Prostate gland (tissue), 2 donors: ENCODE data around the gene PPM1F. TPM values are rescaled to one million over a fixed set of nuclear protein-coding genes. Genes with fewer than 3 reads are reported as not detected.

Experiments used
- DNase-seq: peaks from one replicate; pipeline ENCODE4 v3.0.0-alpha.2; 2019; ENCODE audit warnings: low spot score
- H3K27ac ChIP-seq, 2 donors: fragments of 200-600 bp; sonication (generic); 2 replicates each; pipeline ENCODE4 v1.5.1; 2017 to 2019
- H3K27me3 ChIP-seq: fragments of 200-600 bp; sonication (generic); replicated peaks from 2 replicates; pipeline ENCODE4 v1.5.1; 2019; ENCODE audit not compliant: insufficient read depth
- H3K36me3 ChIP-seq, 2 donors: fragments of 200-600 bp; sonication (generic); 1 replicate in 1 of 2; 2 replicates in 1 of 2; pipeline versions ENCODE4 v1.5.1 to v1.8.1; 2017 to 2019
- H3K4me1 ChIP-seq: fragments of 200-600 bp; sonication (generic); replicated peaks from 2 replicates; pipeline ENCODE4 v1.5.1; 2019
- H3K4me3 ChIP-seq, 2 donors: fragments of 200-600 bp; sonication (generic); 2 replicates each; pipeline ENCODE4 v1.5.1; 2017 to 2019
- H3K9me3 ChIP-seq: fragments of 200-600 bp; sonication (generic); 2 replicates; pipeline ENCODE4 v1.5.1; 2017
- CTCF ChIP-seq, 4 experiments: fragments of 200-600 bp in 2 of 4; fragments of 450-650 bp in 2 of 4; sonication (generic) in 2 of 4; IDR thresholded peaks; 1 replicate in 3 of 4; 2 replicates in 1 of 4; pipeline ENCODE4 v1.5.1; 2016 to 2019; ENCODE audit warnings: antibody characterized with exemption in 4 of 4, mild to moderate bottlenecking in 2 of 4, moderate library complexity in 2 of 4
- POLR2A ChIP-seq: fragments of 450-650 bp; IDR thresholded peaks from one replicate; pipeline ENCODE4 v1.6.1; 2016; ENCODE audit warnings: antibody characterized with exemption, mild to moderate bottlenecking
- POLR2AphosphoS5 ChIP-seq: sonication (generic); formaldehyde crosslinking; IDR thresholded peaks from one replicate; pipeline ENCODE4 v1.6.1; 2017; ENCODE audit warnings: antibody characterized with exemption
- WGBS: methylation state at CpG from one replicate; pipeline ENCODE4 v1.1.5; 2018; 5-methylcytosine and 5-hydroxymethylcytosine counted together
- intact Hi-C: fragments of 100-400 bp; cut with DNase I; formaldehyde crosslinking; loops from one replicate; pipeline ENCODE4 v1.14.2; 2022
- total RNA-seq, 2 donors: library from RNA; depleted of rRNA; stranded (reverse); fragments of >200 nt; gene quantifications; one replicate each; pipeline ENCODE4 v1.1.0, GENCODE V29; 2016

The PPM1F gene
- total RNA-seq, 2 donors from 2014 or later: 16.8 to 31.6 TPM

GRCh38 chr22:21932347-21932746, 20.3 kb downstream of the PPM1F start:
- Histone ChIP-seq H3K9me3 (no peaks in the 10 kb centered on the region), H3K27me3 (no peaks in the 10 kb centered on the region), H3K27ac (no peak overlapping the region), H3K4me1 (peaks cover 6% of the 10 kb centered on the region), H3K36me3 (peaks cover 9 to 17% of the 10 kb centered on the region in 2 donors), H3K4me3 (no peak overlapping the region)
- DNase-seq: no peak
- no peak for TF ChIP-seq POLR2A
- TF ChIP-seq CTCF (IDR thresholded peaks at IDR 0.05): no peak
- TF ChIP-seq POLR2AphosphoS5: no peak
- WGBS: 92% methylated on average over 3 of the region's 3 CpGs
- intact Hi-C loops: no loop called here

- no peaks in the 10 kb centered on the region for H3K27me3 ChIP-seq
- H3K9me3 ChIP-seq: no peaks in the 10 kb centered on the region
- no peak overlapping the region for H3K27ac ChIP-seq
- no peak for TF ChIP-seq POLR2AphosphoS5
- TF ChIP-seq CTCF (IDR thresholded peaks at IDR 0.05): no peak
- no peak for TF ChIP-seq POLR2A
- H3K36me3 ChIP-seq: peaks cover 9 to 17% of the 10 kb centered on the region in 2 donors
- H3K4me3 ChIP-seq: no peak overlapping the region
- no peaks in the 10 kb centered on the region for H3K4me1 ChIP-seq
- intact Hi-C loops: no loop called here
- WGBS: 91% methylated on average over 12 of the region's 12 CpGs
- DNase-seq: no peak
These were observed 21.6 kb downstream of the PPM1F start for GRCh38 chr22:21931056-21931455.

GRCh38 chr22:21929253-21929652, 23.4 kb downstream of the PPM1F start:
- H3K27me3 ChIP-seq: no peaks in the 10 kb centered on the region
- DNase-seq: no peak
- WGBS: 85% methylated on average over 5 of the region's 6 CpGs
- no peaks in the 10 kb centered on the region for H3K9me3 ChIP-seq
- intact Hi-C loops: no loop called here
- H3K27ac ChIP-seq: no peak overlapping the region
- H3K36me3 ChIP-seq: peaks cover 9 to 17% of the 10 kb centered on the region in 2 donors
- H3K4me1 ChIP-seq: no peaks in the 10 kb centered on the region
- H3K4me3 ChIP-seq: no peak overlapping the region
- TF ChIP-seq CTCF (IDR thresholded peaks at IDR 0.05) (no peak), POLR2A (no peak), POLR2AphosphoS5 (no peak)

GRCh38 chr22:21928048-21928447, 24.6 kb downstream of the PPM1F start:
- Histone ChIP-seq H3K4me1 (no peaks in the 10 kb centered on the region), H3K27ac (no peak overlapping the region), H3K9me3 (no peaks in the 10 kb centered on the region), H3K4me3 (no peak overlapping the region), H3K36me3 (peaks cover 4 to 17% of the 10 kb centered on the region in 2 donors), H3K27me3 (no peaks in the 10 kb centered on the region)
- WGBS: 89% methylated on average over 10 of the region's 12 CpGs
- no peak for DNase-seq
- TF ChIP-seq CTCF (IDR thresholded peaks at IDR 0.05): no peak
- intact Hi-C loops: no loop called here

GRCh38 chr22:21927174-21927823, 25.3 kb downstream of the PPM1F start:
- TF ChIP-seq POLR2A (no peak), POLR2AphosphoS5 (no peak)
- intact Hi-C loops: no loop called here
- Histone ChIP-seq H3K9me3 (no peaks in the 10 kb centered on the region), H3K27me3 (no peaks in the 10 kb centered on the region), H3K36me3 (peaks cover 0 to 17% of the 10 kb centered on the region in 2 donors), H3K4me1 (no peaks in the 10 kb centered on the region), H3K27ac (no peak overlapping the region), H3K4me3 (no peak overlapping the region)
- no peak for DNase-seq
- 82% methylated on average over 16 of the region's 16 CpGs for WGBS
